Activated naive CD4-positive, alpha-beta T cell treated with anti-CD3 and anti-CD28 coated beads, Interleukin-2, amount 50 U/mL, for 24 hours (primary cell): ENCODE data around the gene SUMO4.
A peak's percentile ranks its signal among the peaks of the same experiment; 100 is the strongest.
"Not testable (repeated sequence)": the region's sequence is repeated elsewhere in the genome, so short reads cannot be mapped to it uniquely, and the experiment has no call there.

Experiments
- H3K27ac Mint-ChIP-seq: one replicate; pipeline ENCODE4 v1.8.0; 2021; ENCODE audit warnings: mild to moderate bottlenecking, mixed read lengths
- H3K27me3 Mint-ChIP-seq: one replicate; pipeline ENCODE4 v1.8.0; 2021; ENCODE audit warnings: mixed read lengths
- H3K36me3 Mint-ChIP-seq: one replicate; pipeline ENCODE4 v1.8.0; 2021; ENCODE audit warnings: mixed read lengths
- H3K4me1 Mint-ChIP-seq: one replicate; pipeline ENCODE4 v1.8.0; 2021; ENCODE audit warnings: mixed read lengths
- H3K4me3 Mint-ChIP-seq: one replicate; pipeline ENCODE4 v1.8.0; 2021; ENCODE audit warnings: mild to moderate bottlenecking, mixed read lengths
- H3K9me3 Mint-ChIP-seq: one replicate; pipeline ENCODE4 v1.8.0; 2021; ENCODE audit warnings: mixed read lengths

The SUMO4 gene

DNA sequence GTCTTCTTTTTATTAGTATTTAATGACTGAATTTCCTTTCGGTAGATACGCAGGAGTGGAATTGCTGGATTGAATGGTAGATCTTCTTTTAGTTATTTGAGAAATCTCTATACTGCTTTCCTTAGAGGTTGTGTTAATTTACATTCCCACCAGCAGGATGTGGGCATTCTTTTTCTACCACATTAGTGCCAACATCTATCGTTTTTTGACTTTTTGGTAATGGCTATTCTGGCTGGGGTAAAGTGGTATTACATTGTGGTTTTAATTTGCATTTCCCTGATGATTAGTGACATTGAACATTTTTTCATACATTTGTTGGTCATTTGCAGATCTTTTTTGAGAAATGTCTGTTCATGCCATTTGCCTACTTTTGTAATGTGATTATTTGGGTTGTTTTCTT is 37.1 kb downstream of the SUMO4 start:
- H3K27me3 Mint-ChIP-seq, result no peaks in the 10 kb centered on the region
- H3K9me3 Mint-ChIP-seq, result no peaks in the 10 kb centered on the region
- no peak overlapping the region for H3K4me3 Mint-ChIP-seq
- peaks cover 14% of the 10 kb centered on the region for H3K4me1 Mint-ChIP-seq
- H3K36me3 Mint-ChIP-seq, result no peaks in the 10 kb centered on the region
- no peak overlapping the region for H3K27ac Mint-ChIP-seq

DNA sequence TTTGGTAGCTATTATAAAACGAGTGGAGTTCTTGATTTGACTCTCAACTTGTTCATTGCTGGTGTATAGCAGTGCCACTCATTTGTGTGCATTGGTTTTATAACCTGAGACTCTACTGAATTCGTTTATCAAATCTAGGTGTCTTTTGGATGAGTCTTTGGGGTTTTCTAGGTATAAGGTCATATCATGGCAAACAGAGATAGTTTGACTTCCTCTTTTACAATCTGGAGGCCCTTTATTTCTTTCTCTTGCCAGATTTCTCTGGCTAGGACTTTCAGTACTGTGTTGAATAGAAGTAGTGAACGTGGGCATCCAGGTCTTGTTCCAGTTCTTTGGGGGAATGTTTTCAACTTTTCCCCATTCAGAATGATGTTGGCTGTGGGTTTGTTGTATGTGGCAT is 38.8 kb downstream of the SUMO4 start:
- H3K9me3 Mint-ChIP-seq, result no peaks in the 10 kb centered on the region
- H3K4me3 Mint-ChIP-seq, result no peak overlapping the region
- no peaks in the 10 kb centered on the region for H3K27me3 Mint-ChIP-seq
- H3K4me1 Mint-ChIP-seq, result peaks cover 14% of the 10 kb centered on the region
- no peaks in the 10 kb centered on the region for H3K36me3 Mint-ChIP-seq
- no peak overlapping the region for H3K27ac Mint-ChIP-seq

DNA sequence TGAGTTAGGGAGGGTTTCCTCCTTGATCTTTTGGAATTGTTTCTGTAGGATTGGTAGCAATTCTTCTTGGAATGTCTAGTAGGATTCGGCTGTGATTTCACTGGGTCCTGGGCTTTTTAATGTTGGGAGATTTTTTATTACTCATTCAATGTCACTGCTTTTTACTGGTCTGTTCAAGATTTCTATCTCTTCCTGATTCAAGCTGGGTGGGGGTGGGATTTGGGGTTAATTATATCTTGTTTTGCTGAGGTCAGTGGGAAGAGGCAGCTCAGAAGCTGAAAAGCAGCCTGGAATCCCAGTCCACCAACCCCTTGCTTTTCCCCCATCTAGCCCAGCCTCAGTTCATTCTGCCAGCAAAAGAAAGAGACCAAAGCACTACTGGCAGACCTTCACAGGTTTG is 39.6 kb downstream of the SUMO4 start:
- Mint-ChIP-seq H3K27ac (no peak overlapping the region), H3K4me3 (no peak overlapping the region), H3K27me3 (no peaks in the 10 kb centered on the region), H3K9me3 (no peaks in the 10 kb centered on the region), H3K4me1 (peaks cover 14% of the 10 kb centered on the region), H3K36me3 (no peaks in the 10 kb centered on the region)

DNA sequence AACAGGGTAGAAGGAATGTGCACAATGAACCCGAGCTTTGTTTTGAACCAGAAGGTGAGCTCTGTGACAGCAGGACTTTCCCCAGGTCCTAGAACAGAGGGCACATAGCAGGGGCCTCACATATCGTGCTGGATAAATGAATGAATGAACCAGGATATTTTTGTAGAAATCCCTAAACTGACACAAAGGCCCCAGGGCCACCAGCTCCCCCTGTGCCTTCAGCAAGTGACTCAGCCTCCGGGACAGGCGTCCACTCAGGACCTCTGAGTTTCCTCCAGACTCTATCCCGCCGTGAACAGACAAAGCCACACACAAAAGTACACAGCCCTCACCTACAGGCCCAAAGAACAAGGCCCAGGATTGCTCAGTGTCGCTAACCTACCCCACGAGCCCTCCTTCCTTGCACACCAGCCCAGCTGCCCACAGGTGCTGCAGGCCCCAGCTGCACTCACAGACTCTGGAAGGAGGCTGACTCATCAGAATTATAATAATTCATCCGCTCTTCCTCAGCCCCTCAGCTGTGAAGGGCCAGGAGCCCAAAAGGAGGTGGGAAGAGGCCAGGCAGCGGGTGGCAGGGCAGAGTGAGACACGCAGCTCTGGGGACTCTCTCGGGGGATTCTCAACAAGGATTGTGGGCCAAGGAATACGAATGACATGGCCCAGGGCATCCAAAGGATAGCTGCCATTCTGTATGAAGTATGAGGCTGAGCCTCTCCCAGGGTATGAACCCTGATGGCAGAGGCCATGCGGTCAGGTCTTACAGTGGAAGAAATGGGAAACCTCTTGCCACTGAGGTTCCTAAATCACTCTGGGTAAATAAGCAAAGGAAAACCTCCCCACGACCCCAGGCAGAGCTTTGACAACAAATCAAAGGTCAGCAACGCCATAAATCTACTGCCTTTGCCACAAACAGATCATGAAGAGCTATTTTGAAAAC is 40.9 kb downstream of the SUMO4 start:
- Mint-ChIP-seq H3K27me3 (no peaks in the 10 kb centered on the region), H3K4me1 (peaks cover 14% of the 10 kb centered on the region), H3K27ac (no peak overlapping the region), H3K4me3 (no peak overlapping the region), H3K36me3 (no peaks in the 10 kb centered on the region), H3K9me3 (no peaks in the 10 kb centered on the region)

DNA sequence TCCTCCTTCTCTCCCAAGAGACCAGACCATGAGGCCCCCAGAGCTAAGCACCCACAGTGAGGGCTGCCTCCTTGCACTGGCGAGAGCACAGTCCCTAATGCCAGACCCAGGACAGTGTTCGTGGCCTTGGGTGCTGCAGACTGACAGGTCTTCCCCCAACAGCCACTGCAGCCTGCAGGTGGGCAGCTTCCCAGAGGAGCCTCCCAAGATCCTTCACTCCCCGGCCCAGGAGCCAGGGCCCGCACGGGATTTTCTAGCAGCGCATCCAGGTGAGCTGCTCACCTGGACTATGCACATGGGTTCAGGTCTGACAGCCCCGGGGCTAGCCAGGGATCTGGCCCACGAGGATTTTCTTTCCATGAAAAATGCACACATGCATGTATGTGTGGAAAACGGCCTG is 41.7 kb downstream of the SUMO4 start:
- Mint-ChIP-seq H3K4me1 (peaks cover 14% of the 10 kb centered on the region), H3K27me3 (no peaks in the 10 kb centered on the region), H3K9me3 (no peaks in the 10 kb centered on the region), H3K27ac (no peak overlapping the region), H3K4me3 (no peak overlapping the region), H3K36me3 (no peaks in the 10 kb centered on the region)

DNA sequence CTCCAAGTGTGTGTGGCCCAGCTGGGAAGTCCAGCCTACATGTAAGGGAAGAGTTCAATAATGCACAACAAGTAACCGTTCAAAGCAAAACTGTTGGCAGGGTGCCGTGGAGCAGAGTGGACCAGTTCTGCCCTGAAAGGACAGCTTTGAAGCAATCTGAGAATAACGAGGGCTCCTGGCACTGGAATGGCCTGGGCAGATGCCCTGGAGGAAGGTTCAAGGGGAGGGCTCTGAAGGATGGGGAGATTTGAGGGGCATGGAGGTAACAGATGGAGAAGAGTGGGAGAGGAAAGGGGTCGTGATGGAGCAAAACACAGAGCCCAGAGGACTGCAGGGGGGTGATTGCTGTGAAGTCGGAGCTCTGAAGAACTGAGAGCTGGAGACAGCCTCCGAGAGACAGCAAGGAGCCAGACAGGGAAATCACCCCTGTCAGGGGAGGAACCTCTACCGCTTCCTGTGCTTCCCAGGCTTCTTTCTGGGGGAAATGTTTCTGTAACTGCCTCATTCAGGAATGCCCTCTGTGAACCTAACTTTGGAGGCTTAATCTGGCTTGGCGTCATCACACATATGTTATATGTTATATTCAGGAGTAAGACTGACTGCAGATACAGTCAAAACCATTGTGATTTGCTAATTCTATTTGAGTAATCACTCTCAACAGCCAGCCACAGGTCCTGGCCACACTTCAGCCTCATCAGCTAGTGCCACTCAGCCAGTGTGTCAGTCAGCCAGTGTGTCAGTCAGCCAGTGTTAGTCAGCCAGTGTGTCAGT is 43.5 kb downstream of the SUMO4 start:
- peaks cover 5% of the 10 kb centered on the region for H3K36me3 Mint-ChIP-seq
- H3K4me1 Mint-ChIP-seq, result no peaks in the 10 kb centered on the region
- no peaks in the 10 kb centered on the region for H3K9me3 Mint-ChIP-seq
- H3K27me3 Mint-ChIP-seq, result no peaks in the 10 kb centered on the region
- H3K4me3 Mint-ChIP-seq, result no peak overlapping the region
- H3K27ac Mint-ChIP-seq, result no peak overlapping the region

DNA sequence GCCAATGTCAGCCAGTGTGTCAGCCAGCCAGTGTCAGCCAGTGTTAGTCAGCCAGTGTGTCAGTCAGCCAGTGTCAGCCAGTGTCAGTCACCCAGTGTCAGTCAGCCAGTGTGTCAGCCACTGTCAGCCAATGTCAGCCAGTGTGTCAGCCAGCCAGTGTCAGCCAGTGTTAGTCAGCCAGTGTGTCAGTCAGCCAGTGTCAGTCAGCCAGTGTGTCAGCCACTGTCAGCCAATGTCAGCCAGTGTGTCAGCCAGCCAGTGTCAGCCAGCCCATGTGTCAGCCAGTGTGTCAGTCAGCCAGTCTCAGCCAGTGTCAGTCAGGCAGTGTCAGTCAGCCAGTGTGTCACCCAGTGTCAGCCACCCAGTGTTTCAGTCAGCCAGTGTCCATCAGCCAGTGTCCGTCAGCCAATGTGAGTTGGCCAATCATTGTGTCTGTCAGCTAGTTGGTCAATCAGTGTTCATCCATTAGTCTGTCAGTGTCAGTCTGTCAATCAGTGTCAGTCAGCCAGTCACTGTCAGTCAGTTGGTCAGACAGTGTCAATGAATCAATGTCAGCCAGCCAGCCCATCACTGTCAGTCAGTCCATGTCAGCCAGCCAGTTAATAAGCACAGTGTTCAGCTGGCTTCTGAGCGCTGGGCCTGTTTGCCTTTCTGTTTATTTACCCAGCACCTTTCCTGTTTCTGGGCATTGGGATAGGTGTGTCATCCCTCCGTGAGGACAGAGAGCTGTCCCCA is 44.5 kb downstream of the SUMO4 start:
- not testable (repeated sequence) for H3K4me3 Mint-ChIP-seq, H3K36me3 Mint-ChIP-seq, H3K9me3 Mint-ChIP-seq, H3K27ac Mint-ChIP-seq, H3K27me3 Mint-ChIP-seq, H3K4me1 Mint-ChIP-seq

DNA sequence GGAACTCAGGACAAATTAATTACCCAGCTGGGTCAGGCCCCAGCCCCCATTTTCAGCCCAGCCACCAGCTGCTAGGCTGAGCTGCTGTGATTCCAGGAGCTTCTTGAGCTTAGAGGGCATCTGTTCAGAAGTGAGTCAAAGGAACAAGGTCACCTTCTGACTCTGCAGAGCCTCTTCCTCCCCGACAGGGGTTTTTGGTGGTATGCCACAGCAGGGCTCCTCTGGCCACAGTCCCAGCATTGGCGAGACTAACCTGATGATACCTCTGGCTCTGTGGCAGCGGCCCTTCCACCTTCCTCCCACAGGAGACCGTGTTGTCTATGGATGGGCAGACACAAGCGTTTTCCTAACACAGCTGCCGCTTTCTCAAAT is 45.0 kb downstream of the SUMO4 start:
- no peaks in the 10 kb centered on the region for H3K9me3 Mint-ChIP-seq
- no peak overlapping the region for H3K27ac Mint-ChIP-seq
- H3K4me1 Mint-ChIP-seq, result peaks cover 5% of the 10 kb centered on the region
- H3K27me3 Mint-ChIP-seq, result no peaks in the 10 kb centered on the region
- no peak overlapping the region for H3K4me3 Mint-ChIP-seq
- H3K36me3 Mint-ChIP-seq, result peaks cover 9% of the 10 kb centered on the region

DNA sequence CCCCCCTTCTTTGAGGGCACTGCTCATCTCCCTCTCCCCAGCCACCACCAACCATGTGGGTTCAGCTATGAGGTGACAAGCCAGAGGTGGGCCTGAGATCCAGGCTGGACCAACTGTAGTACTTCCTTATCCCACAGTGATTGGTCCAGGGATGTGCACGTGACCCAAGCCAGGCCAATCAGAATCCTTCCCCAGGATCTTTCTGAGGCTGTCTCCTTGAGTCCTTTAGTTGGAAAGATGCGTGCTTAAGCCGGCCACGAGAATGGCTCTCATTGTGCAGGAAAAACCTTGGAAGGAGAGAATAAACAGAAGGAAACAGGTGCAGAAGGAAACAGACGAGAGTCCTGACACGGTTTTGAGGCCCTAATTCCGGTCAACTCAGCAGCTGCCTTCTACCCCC is 45.5 kb downstream of the SUMO4 start:
- Mint-ChIP-seq H3K36me3 (peaks cover 9% of the 10 kb centered on the region), H3K27me3 (no peaks in the 10 kb centered on the region)

DNA sequence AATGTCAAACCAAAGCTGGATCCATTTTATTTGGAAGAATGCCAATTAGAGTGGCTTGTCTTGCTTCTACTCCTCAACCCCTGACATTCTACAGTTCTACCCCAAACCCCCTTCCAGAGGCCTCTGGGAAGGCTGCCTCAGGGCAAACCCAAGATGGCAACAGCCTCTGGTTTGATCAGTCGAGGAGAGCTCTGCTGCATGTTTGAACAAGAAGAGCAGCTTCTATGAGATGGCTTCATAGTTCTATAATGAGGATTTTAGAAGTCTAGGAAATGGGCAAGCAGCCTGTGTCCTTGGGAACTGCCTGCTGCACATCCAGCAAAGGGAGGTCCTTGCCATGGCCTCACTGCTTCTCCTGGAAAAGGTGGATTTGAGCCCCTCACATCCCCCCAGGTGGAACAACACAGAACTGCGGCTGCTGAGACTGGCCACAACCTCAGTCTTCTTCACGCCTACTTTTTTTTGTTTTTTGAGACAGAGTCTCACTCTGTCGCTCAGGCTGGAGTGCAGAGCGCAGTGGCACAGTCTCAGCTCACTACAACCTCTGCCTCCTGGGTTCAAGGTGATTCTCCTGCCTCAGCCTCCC is 46.8 kb downstream of the SUMO4 start:
- Mint-ChIP-seq H3K36me3 (peaks cover 9% of the 10 kb centered on the region), H3K4me1 (peaks cover 7% of the 10 kb centered on the region), H3K27me3 (no peaks in the 10 kb centered on the region), H3K27ac (no peak overlapping the region), H3K9me3 (no peaks in the 10 kb centered on the region), H3K4me3 (no peak overlapping the region)

More for the DNA sequence above, 45.5 kb downstream of the SUMO4 start:
- no peak overlapping the region for H3K27ac Mint-ChIP-seq
- H3K9me3 Mint-ChIP-seq, result no peaks in the 10 kb centered on the region
- peaks cover 5% of the 10 kb centered on the region for H3K4me1 Mint-ChIP-seq
- no peak overlapping the region for H3K4me3 Mint-ChIP-seq

DNA sequence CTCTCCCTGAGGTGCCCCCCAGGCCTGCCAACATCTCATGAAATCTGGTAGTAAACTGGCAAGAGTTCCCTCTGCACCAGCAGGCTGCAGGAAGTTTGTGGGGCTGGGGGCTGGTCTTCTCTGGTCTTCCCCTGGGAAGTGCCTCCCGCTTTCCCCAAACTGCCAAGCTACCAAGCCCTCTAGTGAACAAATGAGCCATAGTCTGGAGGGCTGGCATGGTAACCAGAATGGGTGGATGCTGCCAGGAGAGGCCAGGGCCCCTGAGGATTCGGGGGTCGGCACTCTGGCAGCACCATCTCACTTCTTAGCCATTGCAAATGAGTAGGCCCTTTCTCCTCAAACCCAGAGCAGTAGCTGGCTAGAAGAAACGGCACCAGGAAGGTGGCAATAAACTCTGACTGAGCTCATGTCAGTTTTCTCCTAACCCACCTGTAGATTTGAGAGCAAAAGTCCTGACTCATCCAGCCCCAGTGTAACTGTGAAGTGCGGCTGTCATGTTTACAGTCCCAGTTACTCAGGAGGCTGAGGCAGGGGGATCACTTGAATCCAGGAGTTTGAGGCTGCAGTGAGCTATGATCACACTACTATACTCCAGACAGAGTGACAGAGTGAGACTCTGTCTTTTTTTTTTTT is 48.9 kb downstream of the SUMO4 start:
- H3K9me3 Mint-ChIP-seq, result no peaks in the 10 kb centered on the region
- H3K36me3 Mint-ChIP-seq, result peaks cover 9% of the 10 kb centered on the region
- peaks cover 8% of the 10 kb centered on the region for H3K4me1 Mint-ChIP-seq
- no peak overlapping the region for H3K4me3 Mint-ChIP-seq
- H3K27me3 Mint-ChIP-seq, result no peaks in the 10 kb centered on the region
- no peak overlapping the region for H3K27ac Mint-ChIP-seq

DNA sequence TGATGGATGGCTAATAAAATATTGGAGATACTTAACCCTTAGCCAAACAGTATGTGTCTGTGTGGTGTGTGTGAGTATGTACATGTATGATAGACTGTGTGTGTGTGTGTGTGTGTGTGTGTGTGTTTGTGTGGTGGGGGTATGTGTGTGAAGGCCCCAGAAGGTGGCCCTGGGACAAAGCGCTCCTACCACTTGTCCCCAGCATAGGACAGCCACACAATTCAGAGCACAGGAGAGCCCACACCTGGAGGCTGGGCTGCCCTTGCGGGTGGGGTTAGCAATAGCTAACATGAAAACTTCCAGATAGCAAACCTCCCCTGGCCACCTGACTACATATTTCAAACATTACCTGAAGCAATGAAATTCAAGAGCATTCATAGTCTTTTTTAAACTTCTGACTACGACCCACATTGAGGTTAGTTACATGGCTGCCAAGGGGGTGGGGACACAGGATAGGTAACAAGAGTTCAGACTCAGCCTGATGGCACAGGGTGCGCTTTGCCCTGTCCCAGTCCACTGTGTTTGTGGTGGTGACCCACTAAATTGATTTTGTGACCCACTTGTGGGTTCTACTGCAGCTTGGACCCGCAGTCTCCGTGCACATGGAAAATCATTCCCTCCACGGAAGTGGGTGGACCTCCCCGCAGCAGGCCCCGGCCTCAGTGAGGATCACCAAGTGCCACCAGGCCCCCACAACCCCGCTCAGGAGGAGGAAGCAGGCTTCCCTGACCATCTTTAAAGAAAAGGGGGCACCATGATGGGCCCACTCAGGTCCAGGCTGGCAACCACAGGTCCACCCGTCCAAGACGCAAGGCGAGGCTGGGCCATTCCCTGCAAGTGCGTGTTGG is 50.0 kb downstream of the SUMO4 start:
- Mint-ChIP-seq H3K27ac (peak overlapping the region; percentile 87), H3K9me3 (no peaks in the 10 kb centered on the region), H3K36me3 (peaks cover 9% of the 10 kb centered on the region), H3K4me3 (no peak overlapping the region), H3K4me1 (peaks cover 8% of the 10 kb centered on the region), H3K27me3 (no peaks in the 10 kb centered on the region)
